RCC 7860 (cell line): ENCODE results near the gene GIGYF1.
"Not testable (repeated sequence)": the region's sequence is repeated elsewhere in the genome, so short reads cannot be mapped to it uniquely, and the experiment has no call there.

Source experiments
- DNase-seq: peaks from one replicate; pipeline ENCODE4 v3.0.0-alpha.2; 2015; ENCODE audit warnings: low spot score
- FAIRE-seq: peaks from 2 replicates; lab custom pipeline; 2012; peaks lifted over from hg19 to GRCh38; lab: Jason Lieb, UNC

The GIGYF1 gene, protein sequence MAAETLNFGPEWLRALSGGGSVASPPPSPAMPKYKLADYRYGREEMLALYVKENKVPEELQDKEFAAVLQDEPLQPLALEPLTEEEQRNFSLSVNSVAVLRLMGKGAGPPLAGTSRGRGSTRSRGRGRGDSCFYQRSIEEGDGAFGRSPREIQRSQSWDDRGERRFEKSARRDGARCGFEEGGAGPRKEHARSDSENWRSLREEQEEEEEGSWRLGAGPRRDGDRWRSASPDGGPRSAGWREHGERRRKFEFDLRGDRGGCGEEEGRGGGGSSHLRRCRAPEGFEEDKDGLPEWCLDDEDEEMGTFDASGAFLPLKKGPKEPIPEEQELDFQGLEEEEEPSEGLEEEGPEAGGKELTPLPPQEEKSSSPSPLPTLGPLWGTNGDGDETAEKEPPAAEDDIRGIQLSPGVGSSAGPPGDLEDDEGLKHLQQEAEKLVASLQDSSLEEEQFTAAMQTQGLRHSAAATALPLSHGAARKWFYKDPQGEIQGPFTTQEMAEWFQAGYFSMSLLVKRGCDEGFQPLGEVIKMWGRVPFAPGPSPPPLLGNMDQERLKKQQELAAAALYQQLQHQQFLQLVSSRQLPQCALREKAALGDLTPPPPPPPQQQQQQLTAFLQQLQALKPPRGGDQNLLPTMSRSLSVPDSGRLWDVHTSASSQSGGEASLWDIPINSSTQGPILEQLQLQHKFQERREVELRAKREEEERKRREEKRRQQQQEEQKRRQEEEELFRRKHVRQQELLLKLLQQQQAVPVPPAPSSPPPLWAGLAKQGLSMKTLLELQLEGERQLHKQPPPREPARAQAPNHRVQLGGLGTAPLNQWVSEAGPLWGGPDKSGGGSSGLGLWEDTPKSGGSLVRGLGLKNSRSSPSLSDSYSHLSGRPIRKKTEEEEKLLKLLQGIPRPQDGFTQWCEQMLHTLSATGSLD (N-terminal part only)

DNA sequence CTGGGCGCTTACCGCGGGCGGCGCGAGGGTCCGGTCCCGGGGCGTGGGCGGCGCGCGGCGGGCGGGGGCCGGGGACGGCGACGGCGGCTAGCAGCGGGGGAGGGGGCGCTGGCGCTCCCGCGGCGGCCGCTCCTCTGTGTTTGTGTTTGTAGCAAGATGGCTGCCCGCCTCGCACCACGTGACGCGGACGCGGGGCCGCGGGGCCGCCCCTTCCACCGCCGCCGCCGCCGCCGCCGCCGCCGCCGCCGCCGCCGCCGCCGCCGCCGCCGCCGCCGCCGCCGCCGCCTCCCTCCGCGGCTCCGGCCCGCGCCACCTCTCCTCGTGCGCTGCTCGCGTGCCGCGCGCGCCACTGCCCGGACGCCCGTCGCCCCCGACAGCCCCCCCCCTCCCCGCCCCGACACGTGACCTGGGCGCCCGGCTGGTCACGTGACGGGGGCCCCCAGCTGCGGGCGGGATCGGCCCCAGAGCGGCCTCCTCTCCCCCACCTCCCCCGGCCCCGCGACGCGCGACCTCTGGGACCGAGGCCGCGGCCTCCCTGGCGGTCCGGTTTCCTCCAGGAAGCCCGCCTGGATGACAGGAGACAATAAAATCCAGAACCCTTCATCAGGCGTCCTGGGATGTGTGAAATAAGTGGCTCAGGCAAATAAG, at the start of gene GIGYF1:
GIGYF1 (minus strand) TSS at position 153 of the 648 bp plus-strand sequence. CDS start 6,012 bp downstream, outside the sequence.
- FAIRE-seq (no peak), DNase-seq (peak; percentile 36)

DNA sequence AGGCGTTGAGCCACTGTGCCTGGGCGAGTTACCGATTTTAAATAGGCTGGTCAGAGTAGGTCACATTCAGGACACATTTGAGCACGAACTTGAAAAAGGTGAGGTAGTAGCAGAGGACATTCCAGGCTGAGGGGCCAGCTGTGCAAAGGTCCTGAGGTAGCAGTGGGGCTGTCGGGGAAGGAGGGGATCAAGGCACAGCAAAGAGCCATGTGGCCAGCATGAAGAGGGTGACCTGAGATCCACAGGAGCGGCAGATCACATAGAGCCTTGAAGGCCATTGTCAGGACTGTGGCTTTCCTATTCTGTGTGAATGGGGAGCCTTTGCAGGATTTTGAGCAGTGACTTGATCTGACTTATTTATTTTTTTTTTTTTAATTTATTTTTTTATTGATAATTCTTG, 45.9 kb upstream of the GIGYF1 start:
- FAIRE-seq: no peak
- no peak for DNase-seq

DNA sequence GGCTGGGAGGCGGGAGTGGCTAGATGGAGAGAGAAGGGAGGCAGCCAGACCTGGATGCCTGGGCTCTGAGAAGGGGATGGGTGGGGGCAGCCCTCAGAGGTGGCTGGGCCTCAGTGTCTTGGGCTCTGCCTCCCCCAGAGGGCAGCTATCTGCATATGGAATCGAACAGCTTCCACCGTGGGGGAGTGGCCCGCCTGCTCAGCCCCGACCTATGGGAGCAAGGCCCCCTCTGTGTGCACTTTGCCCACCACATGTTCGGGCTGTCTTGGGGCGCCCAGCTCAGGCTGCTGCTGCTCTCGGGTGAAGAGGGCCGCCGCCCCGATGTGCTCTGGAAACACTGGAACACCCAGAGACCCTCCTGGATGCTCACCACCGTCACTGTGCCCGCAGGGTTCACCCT, 42.6 kb upstream of the GIGYF1 start:
- DNase-seq (no peak), FAIRE-seq (no peak)

DNA sequence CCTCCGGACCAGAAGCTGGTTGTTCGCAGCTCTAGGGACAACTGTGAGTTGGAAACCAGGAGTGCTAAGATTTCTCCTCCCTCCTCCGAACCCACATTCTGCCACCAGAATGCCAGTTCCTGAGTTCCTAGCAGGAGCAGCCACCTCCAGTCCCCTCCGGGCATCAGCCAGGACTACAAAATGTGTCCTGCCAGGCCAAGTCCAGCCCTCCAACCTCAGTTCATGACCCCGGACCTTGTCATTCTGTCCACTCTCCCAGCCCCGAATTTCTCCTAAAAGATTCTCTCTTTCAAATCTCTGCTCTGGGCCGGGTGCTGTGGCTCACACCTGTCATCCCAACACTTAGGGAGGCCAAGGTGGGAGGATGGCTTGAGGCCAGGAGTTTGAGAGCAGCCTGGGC, 41.7 kb upstream of the GIGYF1 start:
- no peak for DNase-seq
- FAIRE-seq: no peak

DNA sequence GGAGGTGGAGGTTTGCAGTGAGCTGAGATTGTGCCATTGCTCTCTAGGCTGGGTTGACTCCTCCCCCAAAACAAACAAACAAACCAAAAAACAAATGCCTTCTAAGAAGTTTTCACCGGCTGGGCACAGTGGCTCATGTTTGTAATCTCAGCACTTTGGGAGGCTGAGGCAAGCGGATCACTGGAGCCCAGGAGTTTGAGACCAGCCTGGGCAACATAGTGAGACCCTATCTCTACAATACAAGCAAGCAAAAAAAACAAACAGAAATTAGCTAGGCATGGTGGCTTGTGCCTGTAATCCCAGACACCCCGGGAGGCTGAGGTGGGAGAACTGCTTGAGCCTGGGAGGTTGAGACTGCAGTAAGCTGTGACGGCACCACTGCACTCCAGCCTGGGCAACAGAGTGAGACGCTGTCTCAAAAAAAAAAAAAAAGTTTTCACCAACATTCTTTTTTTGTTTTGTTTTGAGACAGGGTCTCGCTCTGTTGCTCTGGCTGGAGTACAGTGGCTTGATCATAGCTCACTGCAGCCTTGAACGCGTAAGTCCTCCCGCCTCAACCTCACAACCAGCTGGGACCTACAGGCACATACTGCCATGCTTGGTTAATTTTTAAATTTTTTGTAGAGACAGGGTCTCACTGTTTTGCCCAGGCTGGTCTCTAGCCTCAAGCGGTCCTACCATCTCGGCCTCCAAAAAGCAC, 38.0 kb upstream of the GIGYF1 start:
- no peak for FAIRE-seq
- DNase-seq: no peak

DNA sequence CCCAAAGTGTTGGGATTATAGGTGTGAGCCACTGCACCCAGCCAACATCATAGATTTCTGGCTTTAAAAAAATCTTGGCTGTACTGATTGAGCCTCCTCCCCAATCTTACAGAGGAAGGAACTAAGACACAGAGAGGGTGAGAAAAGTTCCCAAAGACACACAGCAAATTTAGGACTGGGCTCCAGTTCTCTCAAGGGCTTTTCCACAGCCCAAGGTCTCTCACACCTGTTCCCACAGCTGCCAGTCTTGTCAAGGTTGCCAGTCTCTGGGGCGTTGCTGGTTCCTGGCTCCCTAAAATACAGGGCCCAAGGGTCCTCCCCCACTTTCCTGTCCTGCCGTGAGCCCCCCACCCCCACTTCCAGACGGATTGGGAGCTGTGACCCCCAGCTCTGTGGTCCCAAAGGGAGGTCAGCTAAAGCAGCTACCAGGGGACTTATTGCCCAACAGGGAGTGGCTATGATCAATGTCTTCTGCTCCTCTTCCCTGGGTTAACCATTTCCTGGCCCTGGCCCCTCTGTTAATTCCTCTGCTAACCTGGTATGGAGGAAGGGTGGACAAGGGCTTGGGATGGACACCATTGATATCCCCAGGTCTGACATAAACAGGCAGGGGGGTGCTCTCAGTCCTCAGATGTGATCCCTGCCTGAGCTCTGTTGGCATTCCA, 36.2 kb upstream of the GIGYF1 start:
- FAIRE-seq (no peak), DNase-seq (no peak)

DNA sequence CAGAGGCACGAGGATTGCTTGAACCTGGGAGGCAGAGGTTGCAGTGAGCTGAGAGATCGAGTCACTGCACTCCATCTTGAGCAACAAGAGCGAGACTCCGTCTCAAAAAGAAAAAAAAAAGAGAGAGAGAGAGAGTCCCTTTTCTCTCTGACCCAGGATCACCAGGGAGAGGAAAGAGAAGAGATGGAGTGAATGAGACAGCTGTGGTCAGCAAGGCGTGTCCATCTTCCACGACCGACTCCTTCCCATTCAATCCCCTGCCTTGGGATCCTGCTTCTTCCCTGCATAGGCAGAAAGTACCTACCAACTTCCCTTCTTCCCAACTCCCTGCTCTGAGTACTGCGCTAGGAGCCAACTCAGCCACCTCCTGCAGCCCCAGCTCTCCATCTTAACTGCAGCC, 34.1 kb upstream of the GIGYF1 start:
- FAIRE-seq (no peak), DNase-seq (no peak)

DNA sequence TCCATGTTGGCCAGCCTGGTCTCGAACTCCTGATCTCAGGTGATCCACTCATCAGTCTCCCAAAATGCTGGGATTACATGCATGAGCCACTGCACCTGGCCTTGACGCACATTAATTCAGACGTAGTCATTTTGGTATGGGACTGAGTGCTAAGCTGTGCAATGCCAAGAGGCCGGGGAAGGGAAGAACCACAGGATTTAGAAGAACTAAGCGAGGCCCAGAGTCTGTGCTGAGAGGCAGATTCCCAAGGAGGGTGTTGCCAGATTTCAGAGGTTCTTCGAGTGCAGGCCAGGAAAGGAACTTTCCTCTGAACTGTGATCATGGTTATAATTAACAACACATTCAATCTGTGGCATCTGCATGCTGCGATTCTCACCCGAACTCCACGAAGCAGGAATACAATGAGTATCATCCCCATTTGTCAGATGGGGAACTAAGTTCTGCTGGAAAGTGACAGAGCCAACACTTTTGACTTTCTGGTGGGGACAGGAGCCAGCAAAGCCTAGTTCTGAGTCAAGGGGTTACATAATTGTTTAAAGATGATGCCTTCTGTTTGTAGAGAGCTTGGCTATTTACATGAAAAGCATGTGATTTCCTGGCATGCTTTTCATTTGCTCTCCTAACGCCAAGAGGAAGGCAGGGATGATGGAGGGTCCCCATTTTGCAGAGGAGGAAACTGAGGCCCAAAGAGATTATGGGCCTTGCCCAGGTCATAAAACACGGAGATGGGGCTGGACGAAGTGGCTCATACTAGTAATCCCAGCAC, 33.1 kb upstream of the GIGYF1 start:
- no peak for DNase-seq
- FAIRE-seq: no peak

DNA sequence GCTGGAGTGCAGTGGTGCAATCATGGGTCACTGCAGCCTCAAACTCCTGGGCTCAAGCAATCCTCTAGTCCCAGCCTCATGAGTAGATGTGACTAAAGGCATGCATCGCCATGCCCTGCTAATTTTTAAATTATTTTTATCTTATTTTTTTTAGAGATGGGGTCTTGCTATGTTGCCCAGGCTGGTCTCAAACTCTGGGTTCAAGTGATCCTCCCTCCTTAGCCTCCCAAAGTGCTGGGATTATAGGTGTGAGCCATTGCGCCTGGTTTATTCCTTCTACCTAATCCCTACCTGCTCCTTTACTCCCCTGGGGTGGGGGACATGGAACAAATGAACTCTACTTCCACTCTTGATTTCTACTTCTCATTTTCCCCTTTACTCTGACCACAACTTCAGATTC, 30.3 kb upstream of the GIGYF1 start:
- DNase-seq, FAIRE-seq: not testable (repeated sequence)

DNA sequence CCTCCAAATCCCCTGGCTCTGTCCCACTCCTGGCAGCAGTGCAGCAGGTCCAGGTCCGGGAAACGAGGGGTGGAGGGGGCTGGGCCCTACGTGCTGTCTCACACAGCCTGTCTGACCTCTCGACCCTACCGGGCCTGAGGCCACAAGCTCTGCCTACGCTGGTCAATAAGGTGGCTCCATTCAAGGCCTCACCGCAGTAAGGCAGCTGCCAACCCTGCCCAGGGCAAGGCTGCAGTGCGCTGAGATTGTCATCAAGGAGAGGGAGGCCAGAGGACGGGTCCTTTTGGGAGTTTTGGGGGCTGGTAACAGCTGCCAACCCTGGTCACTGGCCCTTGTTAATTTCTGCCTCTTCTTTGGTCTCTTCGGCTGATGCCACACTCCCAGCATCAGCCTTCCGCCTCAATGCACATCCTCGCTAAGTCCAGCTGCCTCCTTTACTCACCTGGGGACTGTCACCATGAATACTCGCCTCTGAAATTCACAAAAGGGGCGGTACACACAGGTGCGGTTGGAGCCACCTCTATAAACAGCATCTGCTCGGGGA, 29.8 kb upstream of the GIGYF1 start:
- FAIRE-seq (no peak), DNase-seq (no peak)

DNA sequence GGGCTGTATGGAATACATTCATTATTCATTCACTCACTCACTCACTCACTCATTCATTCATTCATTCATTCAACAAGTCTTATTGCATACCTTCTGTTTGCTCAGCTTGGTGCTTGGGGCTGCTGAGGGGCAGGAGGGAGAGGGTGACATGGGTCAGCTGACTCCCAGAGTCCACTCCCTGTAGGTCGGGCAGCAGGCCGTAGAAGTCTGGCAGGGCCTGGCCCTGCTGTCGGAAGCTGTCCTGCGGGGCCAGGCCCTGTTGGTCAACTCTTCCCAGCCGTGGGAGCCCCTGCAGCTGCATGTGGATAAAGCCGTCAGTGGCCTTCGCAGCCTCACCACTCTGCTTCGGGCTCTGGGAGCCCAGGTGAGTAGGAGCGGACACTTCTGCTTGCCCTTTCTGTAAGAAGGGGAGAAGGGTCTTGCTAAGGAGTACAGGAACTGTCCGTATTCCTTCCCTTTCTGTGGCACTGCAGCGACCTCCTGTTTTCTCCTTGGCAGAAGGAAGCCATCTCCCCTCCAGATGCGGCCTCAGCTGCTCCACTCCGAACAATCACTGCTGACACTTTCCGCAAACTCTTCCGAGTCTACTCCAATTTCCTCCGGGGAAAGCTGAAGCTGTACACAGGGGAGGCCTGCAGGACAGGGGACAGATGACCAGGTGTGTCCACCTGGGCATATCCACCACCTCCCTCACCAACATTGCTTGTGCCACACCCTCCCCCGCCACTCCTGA, 28.6 kb upstream of the GIGYF1 start:
- FAIRE-seq (no peak), DNase-seq (no peak)

DNA sequence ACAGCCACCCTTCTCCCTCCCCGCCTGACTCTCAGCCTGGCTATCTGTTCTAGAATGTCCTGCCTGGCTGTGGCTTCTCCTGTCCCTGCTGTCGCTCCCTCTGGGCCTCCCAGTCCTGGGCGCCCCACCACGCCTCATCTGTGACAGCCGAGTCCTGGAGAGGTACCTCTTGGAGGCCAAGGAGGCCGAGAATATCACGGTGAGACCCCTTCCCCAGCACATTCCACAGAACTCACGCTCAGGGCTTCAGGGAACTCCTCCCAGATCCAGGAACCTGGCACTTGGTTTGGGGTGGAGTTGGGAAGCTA, 27.4 kb upstream of the GIGYF1 start:
- FAIRE-seq (no peak), DNase-seq (no peak)

DNA sequence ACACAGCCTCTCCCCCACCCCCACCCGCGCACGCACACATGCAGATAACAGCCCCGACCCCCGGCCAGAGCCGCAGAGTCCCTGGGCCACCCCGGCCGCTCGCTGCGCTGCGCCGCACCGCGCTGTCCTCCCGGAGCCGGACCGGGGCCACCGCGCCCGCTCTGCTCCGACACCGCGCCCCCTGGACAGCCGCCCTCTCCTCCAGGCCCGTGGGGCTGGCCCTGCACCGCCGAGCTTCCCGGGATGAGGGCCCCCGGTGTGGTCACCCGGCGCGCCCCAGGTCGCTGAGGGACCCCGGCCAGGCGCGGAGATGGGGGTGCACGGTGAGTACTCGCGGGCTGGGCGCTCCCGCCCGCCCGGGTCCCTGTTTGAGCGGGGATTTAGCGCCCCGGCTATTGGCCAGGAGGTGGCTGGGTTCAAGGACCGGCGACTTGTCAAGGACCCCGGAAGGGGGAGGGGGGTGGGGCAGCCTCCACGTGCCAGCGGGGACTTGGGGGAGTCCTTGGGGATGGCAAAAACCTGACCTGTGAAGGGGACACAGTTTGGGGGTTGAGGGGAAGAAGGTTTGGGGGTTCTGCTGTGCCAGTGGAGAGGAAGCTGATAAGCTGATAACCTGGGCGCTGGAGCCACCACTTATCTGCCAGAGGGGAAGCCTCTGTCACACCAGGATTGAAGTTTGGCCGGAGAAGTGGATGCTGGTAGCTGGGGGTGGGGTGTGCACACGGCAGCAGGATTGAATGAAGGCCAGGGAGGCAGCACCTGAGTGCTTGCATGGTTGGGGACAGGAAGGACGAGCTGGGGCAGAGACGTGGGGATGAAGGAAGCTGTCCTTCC, 26.8 kb upstream of the GIGYF1 start:
- FAIRE-seq (no peak), DNase-seq (no peak)

DNA sequence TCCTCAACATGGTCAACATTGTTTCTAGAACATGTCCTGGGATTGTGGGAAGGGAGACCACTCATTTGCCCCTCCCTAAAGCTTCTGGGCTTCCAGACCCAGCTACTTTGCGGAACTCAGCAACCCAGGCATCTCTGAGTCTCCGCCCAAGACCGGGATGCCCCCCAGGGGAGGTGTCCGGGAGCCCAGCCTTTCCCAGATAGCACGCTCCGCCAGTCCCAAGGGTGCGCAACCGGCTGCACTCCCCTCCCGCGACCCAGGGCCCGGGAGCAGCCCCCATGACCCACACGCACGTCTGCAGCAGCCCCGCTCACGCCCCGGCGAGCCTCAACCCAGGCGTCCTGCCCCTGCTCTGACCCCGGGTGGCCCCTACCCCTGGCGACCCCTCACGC, 26.2 kb upstream of the GIGYF1 start, which contains the start of gene EPO:
EPO (plus strand) TSS at position 190 of the 392 bp plus-strand sequence. CDS start 513 bp downstream, outside the sequence.
- DNase-seq: no peak
- no peak for FAIRE-seq

DNA sequence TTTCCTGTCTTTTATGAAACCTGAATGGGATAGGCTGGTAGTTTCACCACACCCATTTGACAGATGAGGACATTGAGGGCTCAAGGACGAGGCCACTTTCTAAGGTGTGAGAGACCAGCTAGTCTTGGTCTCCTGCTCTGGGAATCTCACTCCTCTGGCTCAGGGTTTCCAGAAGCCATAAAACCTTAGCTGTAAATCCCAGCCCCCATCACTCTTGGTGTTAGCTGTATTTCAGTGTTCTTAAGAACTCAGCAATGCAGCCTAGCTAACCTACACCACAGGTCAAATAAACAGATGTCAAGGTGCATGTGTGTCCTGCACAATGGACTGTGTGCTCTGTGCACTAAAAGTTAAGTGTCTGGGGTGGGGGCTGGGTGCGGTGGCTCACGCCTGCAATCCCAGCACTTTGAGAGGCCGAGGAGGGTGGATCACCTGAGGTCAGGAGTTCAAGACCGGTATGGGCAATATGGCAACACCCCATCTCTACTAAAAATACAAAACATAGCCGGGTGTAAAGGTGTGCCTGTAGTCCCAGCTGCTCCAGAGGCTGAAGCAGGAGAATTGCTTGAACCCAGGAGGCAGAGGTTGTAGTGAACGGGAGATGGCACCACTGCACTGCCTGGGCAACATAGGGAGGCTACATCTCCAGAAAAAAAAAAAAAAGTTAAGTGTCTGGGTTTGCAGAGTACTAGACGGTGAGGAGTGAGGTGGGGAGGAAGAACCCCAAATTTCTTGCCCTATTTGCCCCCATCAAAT, 25.7 kb upstream of the GIGYF1 start:
- no peak for DNase-seq
- no peak for FAIRE-seq

DNA sequence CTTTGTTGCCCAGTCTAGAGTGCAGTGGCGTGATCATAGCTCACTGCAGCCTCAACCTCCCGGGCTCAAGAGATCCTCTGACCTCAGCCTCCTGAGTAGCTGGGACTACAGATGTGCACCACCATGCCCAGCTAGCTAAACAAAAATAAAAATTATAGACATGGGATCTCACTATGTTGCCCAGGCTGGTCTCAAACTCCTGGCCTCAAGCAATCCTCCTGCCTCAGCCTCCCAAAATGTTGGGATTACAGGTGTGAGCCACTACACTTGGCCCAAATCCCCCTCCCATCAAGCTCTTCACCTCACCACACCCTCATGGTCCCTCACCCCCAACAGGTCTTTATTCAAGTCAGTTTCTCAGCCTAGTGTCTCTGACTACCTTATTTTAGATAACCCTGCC, 23.0 kb upstream of the GIGYF1 start:
- FAIRE-seq, DNase-seq: not testable (repeated sequence)

DNA sequence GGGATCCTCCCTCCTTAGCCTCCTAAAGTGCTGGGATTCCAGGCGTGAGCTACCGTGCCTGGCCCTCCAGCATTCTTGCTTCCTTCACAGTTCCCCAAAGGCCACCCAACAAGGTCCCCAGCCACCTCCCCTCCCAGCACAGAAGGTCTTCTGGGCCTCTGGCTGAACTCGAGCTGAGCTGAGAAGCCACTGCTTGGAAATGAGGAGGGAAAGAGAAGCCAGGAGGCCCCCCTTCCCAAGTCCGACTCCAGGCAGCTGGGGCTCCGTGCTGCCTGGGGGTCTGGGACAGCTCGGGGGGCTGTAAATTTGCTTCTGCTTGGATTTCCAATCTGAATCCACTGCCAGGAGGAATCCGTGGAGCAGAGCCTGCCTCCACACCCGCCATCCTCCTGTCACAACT, 20.7 kb upstream of the GIGYF1 start:
- DNase-seq: no peak

More for the DNA sequence above, 20.7 kb upstream of the GIGYF1 start:
- FAIRE-seq: no peak
